Testis (tissue), 3 donors: ENCODE measurements around the gene CD74. TPM values are rescaled to one million over a fixed set of nuclear protein-coding genes. Genes with fewer than 3 reads are reported as not detected.

Source experiments
- DNase-seq: peaks from one replicate; pipeline ENCODE4 v3.0.0-alpha.2; 2019
- H3K27ac ChIP-seq, 2 donors: fragments of 200-600 bp; sonication (generic); one replicate each; pipeline ENCODE4 v1.5.1; 2019
- H3K27me3 ChIP-seq: fragments of 200-600 bp; sonication (generic); one replicate; pipeline ENCODE4 v1.5.1; 2019
- H3K36me3 ChIP-seq: fragments of 200-600 bp; sonication (generic); one replicate; pipeline ENCODE4 v1.5.1; 2017; ENCODE audit warnings: low read depth; ENCODE audit errors: missing control alignments
- H3K4me1 ChIP-seq: fragments of 200-600 bp; sonication (generic); one replicate; pipeline ENCODE4 v1.5.1; 2019
- H3K4me3 ChIP-seq, 2 donors: fragments of 200-600 bp; sonication (generic); one replicate each; pipeline ENCODE4 v1.5.1; 2017 to 2019
- H3K9me3 ChIP-seq: fragments of 200-600 bp; sonication (generic); one replicate; pipeline ENCODE4 v1.5.1; 2017
- CTCF ChIP-seq, 3 experiments: fragments of 450-650 bp in 2 of 3; fragments of 200-600 bp in 1 of 3; sonication (generic) in 1 of 3; IDR thresholded peaks; one replicate each; pipeline ENCODE4 v1.5.1; 2016 to 2019; ENCODE audit warnings: antibody characterized with exemption in 3 of 3, mild to moderate bottlenecking in 2 of 3, moderate library complexity in 1 of 3
- POLR2A ChIP-seq: fragments of 450-650 bp; IDR thresholded peaks from one replicate; pipeline ENCODE4 v1.6.1; 2017; ENCODE audit warnings: antibody characterized with exemption, mild to moderate bottlenecking, moderate library complexity
- WGBS, 2 donors: methylation state at CpG; one replicate each; pipeline ENCODE4 v1.1.5; 2018; 5-methylcytosine and 5-hydroxymethylcytosine counted together
- intact Hi-C: fragments of 100-400 bp; cut with DNase I; formaldehyde crosslinking; loops from one replicate; pipeline ENCODE4 v1.15.1; 2023; ENCODE audit warnings: low total_unique reads
- polyA plus RNA-seq: library from polyadenylated mRNA; stranded (reverse); fragments of 350-450 nt; fragmentation: Illumina TruSeq; extraction: RNeasy Lipid Tissue Mini Kit (QIAGEN cat#74804); gene quantifications from one replicate; pipeline ENCODE4 v1.2.3, GENCODE V29; 2014; ENCODE audit warnings: low read depth, low replicate concordance; ENCODE audit not compliant: insufficient read depth
- total RNA-seq, 2 donors: library from RNA; depleted of rRNA; stranded (reverse); fragments of >200 nt; gene quantifications; one replicate each; pipeline ENCODE4 v1.2.3, GENCODE V29; 2016

CD74 gene
- total and polyA plus RNA-seq, 3 donors from 2014 or later = 137 to 1,318 (median 223) TPM

GRCh38 chr5:150442699-150443080 lies 30.0 kb upstream of the CD74 start:
- peaks cover 4% of the 10 kb centered on the region for H3K36me3 ChIP-seq
- no peak overlapping the region for H3K27ac ChIP-seq
- DNase-seq = no peak
- TF ChIP-seq CTCF (IDR thresholded peaks at IDR 0.05) = no peak
- no peak for TF ChIP-seq POLR2A
- intact Hi-C loops = no loop called here
- H3K4me1 ChIP-seq = peaks cover 8% of the 10 kb centered on the region
- H3K9me3 ChIP-seq = no peaks in the 10 kb centered on the region
- H3K27me3 ChIP-seq = no peaks in the 10 kb centered on the region
- 78 to 83% methylated on average over 6 of the region's 6 CpGs for WGBS, 2 donors
- H3K4me3 ChIP-seq = no peak overlapping the region

GRCh38 chr5:150441813-150442698 lies 29.3 kb upstream of the CD74 start:
- H3K27ac ChIP-seq = no peak overlapping the region
- intact Hi-C loops = no loop called here
- no peaks in the 10 kb centered on the region for H3K27me3 ChIP-seq
- no peak for DNase-seq
- no peaks in the 10 kb centered on the region for H3K9me3 ChIP-seq
- peaks cover 4% of the 10 kb centered on the region for H3K36me3 ChIP-seq
- H3K4me1 ChIP-seq = peaks cover 3% of the 10 kb centered on the region
- TF ChIP-seq POLR2A (no peak), CTCF (IDR thresholded peaks at IDR 0.05) (no peak)
- 54 to 64% methylated on average over 17 to 18 of the region's 18 CpGs for WGBS, 2 donors
- H3K4me3 ChIP-seq = no peak overlapping the region

GRCh38 chr5:150440948-150441812 lies 28.5 kb upstream of the CD74 start:
- Histone ChIP-seq H3K27ac (no peak overlapping the region), H3K9me3 (no peaks in the 10 kb centered on the region), H3K36me3 (peaks cover 4% of the 10 kb centered on the region), H3K27me3 (no peaks in the 10 kb centered on the region), H3K4me1 (peaks cover 3% of the 10 kb centered on the region), H3K4me3 (no peak overlapping the region)
- no peak for DNase-seq
- WGBS, 2 donors = 85 to 89% methylated on average over 12 of the region's 12 CpGs
- intact Hi-C loops = no loop called here
- TF ChIP-seq POLR2A (no peak), CTCF (IDR thresholded peaks at IDR 0.05) (no peak)

- peaks cover 3% of the 10 kb centered on the region for H3K4me1 ChIP-seq
- peak; percentile 37 for DNase-seq
- no peaks in the 10 kb centered on the region for H3K36me3 ChIP-seq
- 64 to 71% methylated on average over 4 of the region's 4 CpGs for WGBS, 2 donors
- no peaks in the 10 kb centered on the region for H3K27me3 ChIP-seq
- intact Hi-C loops = no loop called here
- H3K27ac ChIP-seq = no peak overlapping the region
- TF ChIP-seq POLR2A (no peak), CTCF (IDR thresholded peaks at IDR 0.05) (peak in 2 of 3 experiments; percentile 19 to 50)
- no peak overlapping the region for H3K4me3 ChIP-seq
- no peaks in the 10 kb centered on the region for H3K9me3 ChIP-seq
Measured at GRCh38 chr5:150438873-150439546, 26.3 kb upstream of the CD74 start.
